ENCODE data around the gene LRP1B.

DNA sequence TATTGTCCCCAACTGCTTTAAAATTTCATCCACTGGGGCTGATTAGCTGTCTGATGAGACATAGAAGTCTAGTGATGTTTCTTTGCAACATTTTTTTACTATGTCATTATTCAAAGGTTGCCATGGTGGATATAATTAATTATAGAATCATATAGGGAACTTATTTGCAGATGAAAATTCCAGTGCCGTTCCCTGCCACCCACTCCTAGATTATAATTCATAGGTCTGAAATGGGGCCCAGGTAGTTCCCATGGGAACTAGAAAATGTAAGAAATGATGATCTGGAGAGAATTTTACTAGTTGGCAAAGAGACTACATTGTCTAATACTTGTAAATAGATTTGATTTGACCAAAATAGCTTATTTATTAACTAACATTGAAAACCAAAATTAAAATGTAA, 1854.2 kb downstream of the LRP1B start:
- no peak for TF ChIP-seq POLR2AphosphoS5 (IDR thresholded peaks at IDR 0.05; ENCODE audit: low read depth, low read length)
- TF ChIP-seq, protein P1, sequence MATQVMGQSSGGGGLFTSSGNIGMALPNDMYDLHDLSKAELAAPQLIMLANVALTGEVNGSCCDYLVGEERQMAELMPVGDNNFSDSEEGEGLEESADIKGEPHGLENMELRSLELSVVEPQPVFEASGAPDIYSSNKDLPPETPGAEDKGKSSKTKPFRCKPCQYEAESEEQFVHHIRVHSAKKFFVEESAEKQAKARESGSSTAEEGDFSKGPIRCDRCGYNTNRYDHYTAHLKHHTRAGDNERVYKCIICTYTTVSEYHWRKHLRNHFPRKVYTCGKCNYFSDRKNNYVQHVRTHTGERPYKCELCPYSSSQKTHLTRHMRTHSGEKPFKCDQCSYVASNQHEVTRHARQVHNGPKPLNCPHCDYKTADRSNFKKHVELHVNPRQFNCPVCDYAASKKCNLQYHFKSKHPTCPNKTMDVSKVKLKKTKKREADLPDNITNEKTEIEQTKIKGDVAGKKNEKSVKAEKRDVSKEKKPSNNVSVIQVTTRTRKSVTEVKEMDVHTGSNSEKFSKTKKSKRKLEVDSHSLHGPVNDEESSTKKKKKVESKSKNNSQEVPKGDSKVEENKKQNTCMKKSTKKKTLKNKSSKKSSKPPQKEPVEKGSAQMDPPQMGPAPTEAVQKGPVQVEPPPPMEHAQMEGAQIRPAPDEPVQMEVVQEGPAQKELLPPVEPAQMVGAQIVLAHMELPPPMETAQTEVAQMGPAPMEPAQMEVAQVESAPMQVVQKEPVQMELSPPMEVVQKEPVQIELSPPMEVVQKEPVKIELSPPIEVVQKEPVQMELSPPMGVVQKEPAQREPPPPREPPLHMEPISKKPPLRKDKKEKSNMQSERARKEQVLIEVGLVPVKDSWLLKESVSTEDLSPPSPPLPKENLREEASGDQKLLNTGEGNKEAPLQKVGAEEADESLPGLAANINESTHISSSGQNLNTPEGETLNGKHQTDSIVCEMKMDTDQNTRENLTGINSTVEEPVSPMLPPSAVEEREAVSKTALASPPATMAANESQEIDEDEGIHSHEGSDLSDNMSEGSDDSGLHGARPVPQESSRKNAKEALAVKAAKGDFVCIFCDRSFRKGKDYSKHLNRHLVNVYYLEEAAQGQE (IDR thresholded peaks at IDR 0.05; ENCODE audit: low read depth, low read length): no peak
- TF ChIP-seq, protein P2, sequence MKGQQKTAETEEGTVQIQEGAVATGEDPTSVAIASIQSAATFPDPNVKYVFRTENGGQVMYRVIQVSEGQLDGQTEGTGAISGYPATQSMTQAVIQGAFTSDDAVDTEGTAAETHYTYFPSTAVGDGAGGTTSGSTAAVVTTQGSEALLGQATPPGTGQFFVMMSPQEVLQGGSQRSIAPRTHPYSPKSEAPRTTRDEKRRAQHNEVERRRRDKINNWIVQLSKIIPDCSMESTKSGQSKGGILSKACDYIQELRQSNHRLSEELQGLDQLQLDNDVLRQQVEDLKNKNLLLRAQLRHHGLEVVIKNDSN (IDR thresholded peaks at IDR 0.05; ENCODE audit: borderline replicate concordance, low read depth): no peak
- TF ChIP-seq RCOR1 (IDR thresholded peaks at IDR 0.05; ENCODE audit: low read length): no peak
- TF ChIP-seq YY1 (IDR thresholded peaks at IDR 0.05; ENCODE audit: low read depth): no peak
- no peak for TF ChIP-seq EZH2phosphoT487 (IDR thresholded peaks at IDR 0.05; ENCODE audit: borderline replicate concordance, low read depth)
- TF ChIP-seq CTCF (IDR thresholded peaks at IDR 0.05): no peak
